Stimulated activated CD8-positive, alpha-beta memory T cell treated with anti-CD3 and anti-CD28 coated beads, Interleukin-15, amount 100 ng/mL, for 48 hours (primary cell): ENCODE data around the gene DHX40.
"Not testable (repeated sequence)": the region's sequence is repeated elsewhere in the genome, so short reads cannot be mapped to it uniquely, and the experiment has no call there.

Experiments used
- DNase-seq, 2 donors: peaks; one replicate each; pipeline ENCODE4 v3.0.0-alpha.2; 2020; ENCODE audit warnings: low read depth in 2 of 2

Gene DHX40

GRCh38 chr17:59627770-59628171 lies 62.4 kb downstream of the DHX40 start:
- DNase-seq: no peak

DNA sequence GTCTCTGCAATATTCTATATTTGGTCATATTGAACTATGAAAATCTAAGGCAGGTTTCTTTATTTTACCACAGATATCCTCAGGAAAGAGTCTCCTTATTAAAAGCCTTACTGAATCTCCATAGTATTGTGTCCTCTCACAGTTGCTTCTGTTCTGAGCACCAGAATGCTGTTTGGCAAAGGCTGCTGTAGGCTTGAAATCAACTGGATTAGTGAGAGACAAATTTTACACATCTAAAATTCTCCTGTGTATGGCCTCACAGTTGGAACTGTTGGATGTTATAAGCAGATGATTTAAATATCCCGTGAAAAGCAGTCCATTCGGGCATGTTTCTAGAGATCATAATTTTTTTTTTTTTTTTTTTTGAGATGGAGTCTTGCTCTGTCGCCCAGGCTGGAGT lies 63.8 kb downstream of the DHX40 start:
- no peak for DNase-seq

- DNase-seq: no peak
Measured at GRCh38 chr17:59631276-59631675, 65.9 kb downstream of the DHX40 start.

DNA sequence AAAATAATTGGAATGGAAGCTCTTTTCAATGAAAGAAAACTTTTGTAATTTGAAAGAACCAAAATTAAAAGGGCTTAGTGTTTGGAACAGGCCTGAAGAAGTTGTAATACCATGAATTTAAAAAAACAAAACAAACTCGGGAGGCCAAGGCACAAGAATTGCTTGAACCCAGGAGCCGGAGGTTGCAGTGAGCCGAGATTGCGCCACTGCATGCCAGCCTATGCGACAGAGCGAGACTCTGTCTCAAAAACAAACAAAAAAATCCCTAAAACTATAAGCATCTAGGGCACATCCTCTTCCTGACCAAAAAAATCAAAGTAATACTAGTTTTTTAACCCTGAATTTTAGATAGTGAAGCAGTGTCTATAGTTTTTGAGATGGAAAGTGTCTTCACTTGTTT lies 67.0 kb downstream of the DHX40 start:
- DNase-seq: no peak

DNA sequence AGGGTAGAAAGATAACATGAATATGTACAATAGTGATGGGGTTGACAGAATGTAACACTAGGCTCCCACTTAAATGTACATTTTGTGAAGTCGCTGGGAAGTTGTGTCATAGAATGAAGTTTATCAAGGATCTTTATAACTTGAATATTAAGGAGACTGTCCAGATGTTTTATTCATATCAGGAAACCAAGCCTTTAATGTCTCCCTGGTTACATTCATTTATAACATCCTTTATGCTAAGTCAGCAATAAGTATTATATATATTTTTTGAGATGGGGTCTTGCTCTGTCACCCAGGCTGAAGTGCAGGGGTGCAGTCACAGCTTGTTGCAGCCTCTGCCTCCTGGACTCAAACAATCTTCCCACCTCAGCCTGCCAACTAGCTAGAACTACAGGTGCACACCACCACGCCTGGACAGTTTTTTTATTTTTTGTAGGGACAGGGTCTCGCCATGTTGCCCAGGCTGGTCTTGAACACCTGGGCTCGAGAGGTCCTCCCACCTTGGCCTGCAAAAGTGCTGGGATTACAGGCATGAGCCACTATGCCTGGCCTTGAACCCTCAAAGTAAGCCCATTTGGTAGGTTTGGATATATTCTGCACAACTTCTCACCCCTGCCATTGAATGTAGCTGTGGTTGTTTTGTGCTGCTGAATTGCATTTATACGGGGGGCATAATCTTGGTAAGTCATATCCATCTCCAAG lies 68.4 kb downstream of the DHX40 start:
- DNase-seq: no peak

- DNase-seq: no peak
Measured at GRCh38 chr17:59634632-59635541, 69.5 kb downstream of the DHX40 start.

DNA sequence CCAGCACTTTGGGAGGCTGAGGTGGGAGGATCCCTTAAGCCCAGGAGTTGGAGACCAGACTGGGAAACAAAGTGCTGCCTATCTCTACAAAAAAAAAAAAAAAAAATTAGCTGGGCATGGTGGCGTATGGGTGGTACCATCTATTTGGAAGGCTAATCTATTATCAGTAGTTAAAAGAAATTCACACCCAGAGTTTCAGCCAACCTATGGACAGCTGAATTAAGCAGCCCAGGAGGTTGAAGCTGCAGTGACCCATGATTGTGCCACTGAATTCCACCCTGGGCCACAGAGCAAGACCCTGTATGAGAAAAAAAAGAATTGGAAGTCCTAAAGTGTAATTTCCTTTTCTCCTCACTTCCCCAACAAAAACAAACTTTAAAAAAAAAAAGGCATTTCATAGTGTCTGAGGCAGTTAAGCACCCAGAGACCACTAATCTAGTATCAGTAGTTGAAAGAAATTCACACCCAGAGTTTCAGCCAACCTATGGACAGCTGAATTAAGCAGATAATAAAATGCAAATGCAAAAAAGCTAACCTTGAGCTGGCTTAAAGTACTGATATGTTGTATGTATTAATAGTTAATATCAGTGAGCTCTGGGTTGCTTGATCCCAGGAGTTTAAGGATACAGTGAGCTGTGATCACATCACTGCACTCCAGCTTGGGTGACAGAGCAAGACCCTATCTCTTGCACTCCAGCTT lies 72.4 kb downstream of the DHX40 start:
- DNase-seq: no peak

DNA sequence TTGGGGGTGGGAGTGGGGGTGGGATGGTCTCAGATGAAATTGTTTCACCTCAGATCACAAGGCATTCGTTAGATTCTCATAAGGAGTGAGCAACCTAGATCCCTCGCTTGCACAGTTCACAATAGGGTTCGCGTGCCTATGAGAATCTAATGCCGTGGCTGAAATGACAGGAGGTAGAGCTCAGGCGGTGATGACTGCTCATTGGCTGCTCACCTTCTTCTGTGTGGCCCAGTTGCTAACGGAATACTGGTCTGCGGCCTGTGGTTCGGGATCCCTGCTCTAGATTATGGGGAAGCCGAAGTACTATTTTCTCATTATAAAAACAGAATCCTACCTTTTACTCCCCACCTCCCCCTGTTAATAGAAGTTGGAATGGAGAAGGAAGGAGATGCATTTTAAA lies 73.1 kb downstream of the DHX40 start:
- DNase-seq: no peak

DNA sequence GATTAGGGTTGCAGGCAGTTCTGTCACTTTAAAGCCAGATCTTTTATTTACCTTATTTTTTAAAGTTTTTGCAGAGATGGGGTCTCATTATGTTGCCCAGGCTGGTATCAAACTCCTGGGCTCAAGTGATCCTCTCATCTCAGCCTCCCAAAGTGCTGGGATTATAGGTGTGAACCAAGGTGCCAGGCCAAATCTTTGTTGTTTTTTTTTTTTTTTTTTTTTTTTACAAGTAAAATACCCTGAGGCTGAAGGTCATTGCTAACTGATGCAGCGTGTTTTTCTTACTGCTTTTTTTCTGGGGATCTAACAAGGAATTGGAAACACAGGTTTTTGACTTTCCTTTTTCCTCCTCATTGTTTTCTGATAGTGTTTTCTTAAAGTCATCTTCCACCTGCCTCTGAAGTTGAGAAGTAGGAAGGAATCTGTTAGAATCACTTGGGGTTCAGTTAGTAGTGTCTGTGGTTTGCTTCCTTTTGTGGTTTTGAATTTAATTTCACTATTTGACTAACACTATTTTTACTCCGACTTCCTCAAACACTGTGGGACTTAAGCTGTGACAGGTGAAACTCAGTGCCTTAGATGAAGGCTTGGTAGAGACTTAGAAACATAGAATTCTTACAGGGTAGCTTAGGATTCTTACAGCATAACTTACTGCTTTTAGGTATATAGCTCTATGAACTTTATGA lies 76.5 kb downstream of the DHX40 start:
- DNase-seq: no peak

DNA sequence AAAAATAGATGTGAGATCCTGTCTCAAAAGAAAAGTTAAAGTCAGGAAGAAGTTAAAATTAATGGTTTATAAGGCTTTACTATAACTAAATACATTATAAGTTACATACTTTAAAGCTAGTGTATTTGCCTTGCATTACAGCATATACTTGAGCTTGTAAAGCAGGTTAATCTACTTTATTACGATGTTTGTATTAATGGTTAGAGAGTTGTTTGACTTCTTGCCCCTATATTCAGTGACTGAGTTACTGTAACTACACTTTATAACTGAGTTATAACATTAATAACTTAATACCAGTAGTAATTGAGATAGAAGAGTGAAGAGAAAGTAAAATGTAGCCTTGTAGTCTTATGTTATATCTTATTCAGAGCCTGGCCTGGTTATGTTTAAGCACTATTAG lies 77.2 kb downstream of the DHX40 start:
- DNase-seq: no peak

GRCh38 chr17:59643159-59644140 lies 78.0 kb downstream of the DHX40 start:
- no peak for DNase-seq

DNA sequence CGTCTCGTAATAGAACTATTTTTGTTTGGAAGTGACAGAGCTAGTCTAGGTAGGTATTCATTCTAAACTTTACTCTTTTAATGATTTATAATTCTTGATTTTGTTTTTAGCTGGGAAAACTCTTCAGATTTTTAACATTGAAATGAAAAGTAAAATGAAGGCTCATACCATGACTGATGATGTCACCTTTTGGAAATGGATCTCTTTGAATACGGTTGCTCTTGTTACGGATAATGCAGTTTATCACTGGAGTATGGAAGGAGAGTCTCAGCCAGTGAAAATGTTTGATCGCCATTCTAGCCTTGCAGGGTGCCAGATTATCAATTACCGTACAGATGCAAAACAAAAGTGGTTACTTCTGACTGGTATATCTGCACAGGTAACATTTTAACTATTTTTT lies 81.9 kb downstream of the DHX40 start:
- no peak for DNase-seq

DNA sequence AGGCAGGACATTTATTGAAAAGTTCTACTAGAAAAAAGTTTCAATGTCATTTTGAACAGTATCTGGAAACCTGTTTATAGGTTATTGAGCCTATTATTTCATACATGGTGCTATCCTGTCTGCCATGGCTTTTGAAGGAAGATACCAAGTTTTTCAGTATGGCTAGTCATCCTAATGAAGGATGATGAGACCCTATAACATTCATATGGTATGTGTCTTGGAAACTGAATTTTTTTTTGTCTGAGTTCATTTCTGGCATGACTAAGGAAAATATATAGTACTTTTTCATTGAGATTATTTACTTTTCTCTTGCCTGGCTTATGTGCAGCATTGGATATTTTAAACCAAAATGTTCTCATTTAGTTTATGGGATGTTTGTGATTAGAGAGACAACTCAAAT lies 84.5 kb downstream of the DHX40 start:
- no peak for DNase-seq

GRCh38 chr17:59650642-59651041 lies 85.2 kb downstream of the DHX40 start:
- no peak for DNase-seq

GRCh38 chr17:59651346-59651745 lies 85.9 kb downstream of the DHX40 start:
- DNase-seq: no peak

GRCh38 chr17:59652119-59652518 lies 86.7 kb downstream of the DHX40 start:
- no peak for DNase-seq

GRCh38 chr17:59656624-59657023 lies 91.2 kb downstream of the DHX40 start:
- DNase-seq: not testable (repeated sequence)
